Activated CD4-positive, alpha-beta T cell treated with anti-CD3 and anti-CD28 coated beads, Interleukin-10, Interleukin-2, amounts not matched to agents 100 ng/mL and 50 ng/mL, durations not matched to agents 16 hours and 8 hours (primary cell): ENCODE data around the gene GABBR2.

Experiments used
- DNase-seq: peaks from one replicate; pipeline ENCODE4 v3.0.0-alpha.2; 2020

Gene GABBR2

GRCh38 chr9:98331536-98332259 is 377.0 kb downstream of the GABBR2 start:
- no peak for DNase-seq

GRCh38 chr9:98330831-98331230 is 377.9 kb downstream of the GABBR2 start:
- no peak for DNase-seq

GRCh38 chr9:98329904-98330303 is 378.8 kb downstream of the GABBR2 start:
- no peak for DNase-seq

GRCh38 chr9:98329281-98329680 is 379.5 kb downstream of the GABBR2 start:
- no peak for DNase-seq

- no peak for DNase-seq
Observed at GRCh38 chr9:98328770-98329169, 380.0 kb downstream of the GABBR2 start.

- DNase-seq, result no peak
Observed at GRCh38 chr9:98328141-98328540, 380.6 kb downstream of the GABBR2 start.

- no peak for DNase-seq
Observed at GRCh38 chr9:98327249-98327561, 381.5 kb downstream of the GABBR2 start.

GRCh38 chr9:98326459-98327248 is 382.1 kb downstream of the GABBR2 start:
- DNase-seq, result no peak

GRCh38 chr9:98324801-98325200 is 383.9 kb downstream of the GABBR2 start:
- DNase-seq, result no peak

- no peak for DNase-seq
Observed at GRCh38 chr9:98323831-98324135, 385.0 kb downstream of the GABBR2 start.

- DNase-seq, result no peak
Observed at GRCh38 chr9:98323051-98323830, 385.5 kb downstream of the GABBR2 start.

- no peak for DNase-seq
Observed at GRCh38 chr9:98321269-98321668, 387.5 kb downstream of the GABBR2 start.

GRCh38 chr9:98318834-98319478 is 389.8 kb downstream of the GABBR2 start:
- DNase-seq, result no peak

GRCh38 chr9:98318041-98318790 is 390.5 kb downstream of the GABBR2 start:
- no peak for DNase-seq

GRCh38 chr9:98317134-98317857 is 391.4 kb downstream of the GABBR2 start:
- DNase-seq, result no peak

GRCh38 chr9:98316445-98317133 is 392.1 kb downstream of the GABBR2 start:
- no peak for DNase-seq

- peak; percentile 79 for DNase-seq
Observed at GRCh38 chr9:98315551-98316060, 393.1 kb downstream of the GABBR2 start.

- DNase-seq, result no peak
Observed at GRCh38 chr9:98315067-98315453, 393.7 kb downstream of the GABBR2 start.

GRCh38 chr9:98314381-98315066 is 394.2 kb downstream of the GABBR2 start:
- DNase-seq, result no peak

GRCh38 chr9:98312365-98312764 is 396.4 kb downstream of the GABBR2 start:
- DNase-seq, result no peak

- DNase-seq, result no peak
Observed at GRCh38 chr9:98311541-98311940, 397.2 kb downstream of the GABBR2 start.
